HFFc6 (cell line): ENCODE results near the gene CYP26A1. TPM values are rescaled to one million over a fixed set of nuclear protein-coding genes. Genes with fewer than 3 reads are reported as not detected.

Experiments
- DNase-seq: peaks from one replicate; pipeline ENCODE4 v3.0.0-alpha.2; 2018
- H3K27ac Mint-ChIP-seq: 2 replicates; pipeline ENCODE4 v1.8.0; 2020; ENCODE audit warnings: mild to moderate bottlenecking, mixed read lengths
- H3K27me3 Mint-ChIP-seq: 2 replicates; pipeline ENCODE4 v1.8.0; 2021; ENCODE audit warnings: mild to moderate bottlenecking, moderate library complexity, mixed read lengths; ENCODE audit not compliant: insufficient read depth
- H3K36me3 Mint-ChIP-seq: 2 replicates; pipeline ENCODE4 v1.8.0; 2021; ENCODE audit warnings: low read depth, mixed read lengths
- H3K4me1 Mint-ChIP-seq: 2 replicates; pipeline ENCODE4 v1.8.0; 2020; ENCODE audit warnings: low read depth, mixed read lengths
- H3K4me3 Mint-ChIP-seq: 2 replicates; pipeline ENCODE4 v1.8.0; 2020; ENCODE audit warnings: mild to moderate bottlenecking, moderate library complexity, mixed read lengths
- H3K9me3 Mint-ChIP-seq: 2 replicates; pipeline ENCODE4 v1.8.0; 2020; ENCODE audit warnings: mild to moderate bottlenecking, mixed read lengths
- CTCF ChIP-seq: fragments of 200-600 bp; sonication (generic); IDR thresholded peaks from 2 replicates; pipeline ENCODE4 v1.5.0; 2021; ENCODE audit warnings: antibody characterized with exemption, mild to moderate bottlenecking
- total RNA-seq, 6 experiments: library from RNA; stranded (reverse); fragmentation: NEBNext Ultra II Directional; extraction: Animal tissue kit (Norgen Biotek cat#: 25700); gene quantifications; 2 replicates in 1 of 6; 3 replicates in 5 of 6; pipeline ENCODE4 v1.2.3, GENCODE V29; 2021

Gene CYP26A1
- total RNA-seq, 6 experiments from 2014 or later: not detected

DNA sequence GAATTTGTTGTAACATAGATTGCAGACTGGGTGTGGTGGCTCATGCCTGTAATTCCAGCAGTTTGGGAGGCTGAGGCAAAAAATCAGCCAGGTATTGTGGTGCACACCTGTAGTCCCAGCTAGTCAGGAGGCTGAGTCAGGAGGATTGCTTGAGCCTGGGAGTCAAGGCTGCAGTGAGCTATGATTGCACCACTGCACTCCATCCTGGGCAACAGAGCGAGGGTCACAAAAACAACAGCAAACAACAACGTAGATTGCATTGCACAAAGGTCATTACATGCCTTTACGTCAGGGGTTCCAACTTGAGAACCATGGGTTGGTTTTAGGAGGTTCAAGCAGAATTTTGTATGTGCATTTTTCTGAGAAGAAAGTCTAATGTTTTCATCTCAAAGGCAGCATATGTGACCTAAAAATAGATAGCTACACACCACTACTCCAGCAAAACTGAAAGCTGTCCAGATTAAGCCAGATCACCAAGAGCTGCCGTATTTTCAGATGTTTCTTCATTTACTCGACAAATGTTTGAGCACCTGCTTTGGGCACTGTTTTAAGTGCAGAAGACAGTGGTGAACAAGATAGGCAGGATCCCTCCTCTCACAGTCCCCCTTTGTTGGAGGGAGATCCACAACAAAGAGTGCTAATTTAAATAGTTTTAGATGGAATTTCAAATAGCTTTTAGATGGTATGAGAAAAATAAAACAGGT, 41.4 kb upstream of the CYP26A1 start:
- H3K4me1 Mint-ChIP-seq: peaks cover 68% of the 10 kb centered on the region
- no peak for TF ChIP-seq CTCF

GRCh38 chr10:93032809-93033137, 40.9 kb upstream of the CYP26A1 start:
- Mint-ChIP-seq H3K27ac (no peak overlapping the region), H3K4me3 (no peak overlapping the region), H3K4me1 (peaks cover 68% of the 10 kb centered on the region), H3K36me3 (peaks cover 1% of the 10 kb centered on the region), H3K9me3 (no peaks in the 10 kb centered on the region), H3K27me3 (no peaks in the 10 kb centered on the region; the same call in 1 of the 2 replicates)
- DNase-seq: no peak
- no peak for TF ChIP-seq CTCF

More for the DNA sequence above, 41.4 kb upstream of the CYP26A1 start:
- Mint-ChIP-seq H3K4me3 (no peak overlapping the region), H3K27ac (peak overlapping the region; percentile 49; the same call in 1 of the 2 replicates), H3K27me3 (peaks cover 1% of the 10 kb centered on the region; the same call in 1 of the 2 replicates), H3K36me3 (peaks cover 7% of the 10 kb centered on the region), H3K9me3 (peaks cover 5% of the 10 kb centered on the region; the same call in 1 of the 2 replicates)
- DNase-seq: no peak

DNA sequence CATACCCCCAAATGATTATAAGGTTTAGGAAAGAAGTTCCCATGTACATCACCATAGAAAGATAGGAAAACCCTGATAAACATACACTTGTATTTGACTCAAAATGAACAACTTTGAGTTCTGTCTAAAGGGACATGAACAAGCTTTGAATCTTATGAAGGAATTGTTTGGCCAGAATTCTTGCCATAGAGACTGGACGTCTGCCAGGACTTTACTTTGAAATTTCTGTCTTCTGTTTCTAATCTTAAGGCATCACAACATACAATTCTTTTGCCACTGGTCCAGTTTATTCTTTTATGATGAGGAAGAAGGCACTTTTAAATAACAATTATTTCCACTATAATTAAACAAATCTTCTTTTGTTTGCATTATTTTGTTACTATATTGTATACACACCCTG, 39.3 kb upstream of the CYP26A1 start:
- Mint-ChIP-seq H3K27ac (no peak overlapping the region), H3K9me3 (no peaks in the 10 kb centered on the region), H3K27me3 (no peaks in the 10 kb centered on the region; the same call in 1 of the 2 replicates), H3K36me3 (no peaks in the 10 kb centered on the region), H3K4me3 (no peak overlapping the region), H3K4me1 (peaks cover 60% of the 10 kb centered on the region)
- TF ChIP-seq CTCF: no peak
- no peak for DNase-seq

DNA sequence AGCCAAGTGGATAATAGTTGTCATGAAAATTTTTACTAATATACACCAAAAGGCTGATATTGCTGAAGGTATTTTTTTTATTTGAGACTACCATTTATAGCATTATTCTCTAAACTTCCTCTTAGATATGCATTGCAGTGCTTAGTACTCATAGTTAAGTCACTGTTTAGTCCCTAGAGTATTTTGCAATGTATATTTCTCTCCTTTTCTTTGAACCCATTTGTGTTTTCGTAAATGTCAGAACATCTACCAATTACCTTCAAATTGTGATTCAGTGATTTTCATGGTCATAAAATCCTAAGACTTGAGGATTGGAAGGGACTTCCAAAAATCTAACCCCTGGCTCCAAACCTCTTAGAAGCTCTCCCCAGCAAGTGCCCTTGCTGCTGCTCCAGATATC, 34.6 kb upstream of the CYP26A1 start:
- Mint-ChIP-seq H3K27ac (no peak overlapping the region), H3K36me3 (no peaks in the 10 kb centered on the region), H3K4me3 (no peak overlapping the region), H3K9me3 (no peaks in the 10 kb centered on the region), H3K4me1 (peaks cover 22% of the 10 kb centered on the region), H3K27me3 (no peaks in the 10 kb centered on the region)
- no peak for DNase-seq
- no peak for TF ChIP-seq CTCF

DNA sequence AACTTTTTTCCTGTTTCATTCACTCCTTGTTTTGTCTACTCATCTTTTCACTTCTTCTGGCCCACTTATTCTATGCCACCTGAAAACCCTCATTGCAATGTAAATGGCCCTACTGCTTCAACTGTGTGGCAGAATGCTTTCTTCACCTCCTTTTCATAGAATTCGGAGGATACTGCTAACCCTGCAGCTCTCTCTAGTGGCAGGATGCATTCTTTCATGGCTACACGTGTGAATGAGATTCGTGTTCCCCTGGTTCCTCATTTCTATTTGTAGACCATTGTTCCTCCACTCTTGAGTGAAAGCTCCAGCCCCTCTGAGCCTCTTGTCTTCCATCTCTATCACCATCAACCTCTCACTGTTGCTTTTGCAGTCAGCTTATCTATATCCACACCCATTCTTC, 34.0 kb upstream of the CYP26A1 start:
- Mint-ChIP-seq H3K27ac (no peak overlapping the region), H3K27me3 (no peaks in the 10 kb centered on the region), H3K4me1 (peaks cover 16% of the 10 kb centered on the region), H3K36me3 (no peaks in the 10 kb centered on the region), H3K9me3 (no peaks in the 10 kb centered on the region), H3K4me3 (no peak overlapping the region)
- TF ChIP-seq CTCF: peak; percentile 81
- peak; percentile 48 for DNase-seq
